ENCODE data around the gene CD200R1. TPM values are rescaled to one million over a fixed set of nuclear protein-coding genes. Genes with fewer than 3 reads are reported as not detected.

Gene CD200R1
- total RNA-seq, 1 experiment from 2014 or later = not detected

- Histone ChIP-seq H3K9me3 (ENCODE audit: control insufficient read depth, low read depth, low read length) (no peaks in the 10 kb centered on the region), H2BK15ac (ENCODE audit: low read depth, low read length) (no peak overlapping the region), H3K27ac (ENCODE audit: insufficient read length, low read depth, low read length) (no peak overlapping the region), H4K20me1 (ENCODE audit: control insufficient read depth, insufficient read depth, insufficient read length) (no peaks in the 10 kb centered on the region), H2AFZ (ENCODE audit: low read length) (no peak overlapping the region), H4K5ac (ENCODE audit: insufficient read length, low read depth, low read length) (no peak overlapping the region), H2BK12ac (ENCODE audit: insufficient read length, low read depth, low read length) (no peak overlapping the region), H2BK5ac (ENCODE audit: insufficient read length, low read length) (no peak overlapping the region), H3K23ac (ENCODE audit: insufficient read length, low read depth, low read length) (no peak overlapping the region), H3T11ph (ENCODE audit: low read length) (no peak overlapping the region), H2BK20ac (ENCODE audit: low read depth, low read length, poor library complexity, severe bottlenecking) (no peak overlapping the region), H3K18ac (ENCODE audit: insufficient read length, low read depth, low read length) (no peak overlapping the region), H4K8ac (replicated peaks; ENCODE audit: insufficient read length, low read depth, low read length) (no peak overlapping the region), H3K56ac (ENCODE audit: insufficient read length, low read depth, low read length) (no peak overlapping the region), H3K4ac (ENCODE audit: low read depth, low read length) (no peak overlapping the region), H3K9ac (ENCODE audit: extremely low read depth, insufficient read length, low read length) (no peak overlapping the region), H4K91ac (ENCODE audit: insufficient read length, low read depth, low read length) (no peak overlapping the region), H3K23me2 (ENCODE audit: insufficient read length, low read depth, low read length, poor library complexity, severe bottlenecking) (no peaks in the 10 kb centered on the region), H3K79me2 (ENCODE audit: insufficient read depth, low read length) (no peaks in the 10 kb centered on the region), H3K27me3 (ENCODE audit: insufficient read depth, low read length) (no peaks in the 10 kb centered on the region), H3K4me2 (ENCODE audit: insufficient read depth, insufficient read length, low read length) (no peak overlapping the region), H3K79me1 (ENCODE audit: insufficient read depth, low read depth, low read length, poor library complexity, severe bottlenecking) (no peaks in the 10 kb centered on the region), H2BK120ac (ENCODE audit: low read depth, low read length, poor library complexity, severe bottlenecking) (no peak overlapping the region), H2AK5ac (ENCODE audit: insufficient read length, low read length) (no peak overlapping the region), H3K4me1 (ENCODE audit: insufficient read depth, low read length) (no peaks in the 10 kb centered on the region), H3K14ac (ENCODE audit: insufficient read depth, low read length) (no peak overlapping the region)
- H3K9me3 Mint-ChIP-seq = no peaks in the 10 kb centered on the region
- H3K36me3 Mint-ChIP-seq (ENCODE audit: insufficient read depth in 1 of 3, low read depth in 3 of 3) = no peaks in the 10 kb centered on the region
- TF ChIP-seq CTCF (conservative IDR thresholded peaks at IDR 0.05) = no peak
- peaks cover 0 to 3% of the 10 kb centered on the region in 2 experiments; a peak in 1 of 4 replicates for H3K4me1 Mint-ChIP-seq
- H3K4me3 Mint-ChIP-seq = no peak overlapping the region
- H3K27me3 Mint-ChIP-seq (ENCODE audit: low read depth) = no peaks in the 10 kb centered on the region
- H3K27ac Mint-ChIP-seq = no peak overlapping the region
- DNase-seq = no peak
Measured at GRCh38 chr3:112976001-112976400, 1.1 kb upstream of the CD200R1 start.

Data from H9 (cell line).